Keratinocyte (primary cell): ENCODE data around the gene FOXQ1.

ENCODE experiments used
- EZH2 ChIP-seq: IDR thresholded peaks from one replicate; pipeline ENCODE4 v1.6.1; 2012; ENCODE audit warnings: inconsistent platforms, mild to moderate bottlenecking, low read length, moderate library complexity
- TF ChIP-seq, protein P1 (sequence below), 3 experiments: IDR thresholded peaks in 1 of 3; conservative IDR thresholded peaks in 1 of 3; optimal IDR thresholded peaks in 1 of 3; 2 replicates in 2 of 3; 3 replicates in 1 of 3; pipeline versions ENCODE3 to v1.5.1; 2011; ENCODE audit warnings: low read length in 3 of 3, mild to moderate bottlenecking in 3 of 3, moderate library complexity in 2 of 3, control low read depth in 1 of 3, inconsistent platforms in 1 of 3; ENCODE audit not compliant: insufficient read depth in 2 of 3; ENCODE audit errors: extremely low read depth in 1 of 3

DNA sequence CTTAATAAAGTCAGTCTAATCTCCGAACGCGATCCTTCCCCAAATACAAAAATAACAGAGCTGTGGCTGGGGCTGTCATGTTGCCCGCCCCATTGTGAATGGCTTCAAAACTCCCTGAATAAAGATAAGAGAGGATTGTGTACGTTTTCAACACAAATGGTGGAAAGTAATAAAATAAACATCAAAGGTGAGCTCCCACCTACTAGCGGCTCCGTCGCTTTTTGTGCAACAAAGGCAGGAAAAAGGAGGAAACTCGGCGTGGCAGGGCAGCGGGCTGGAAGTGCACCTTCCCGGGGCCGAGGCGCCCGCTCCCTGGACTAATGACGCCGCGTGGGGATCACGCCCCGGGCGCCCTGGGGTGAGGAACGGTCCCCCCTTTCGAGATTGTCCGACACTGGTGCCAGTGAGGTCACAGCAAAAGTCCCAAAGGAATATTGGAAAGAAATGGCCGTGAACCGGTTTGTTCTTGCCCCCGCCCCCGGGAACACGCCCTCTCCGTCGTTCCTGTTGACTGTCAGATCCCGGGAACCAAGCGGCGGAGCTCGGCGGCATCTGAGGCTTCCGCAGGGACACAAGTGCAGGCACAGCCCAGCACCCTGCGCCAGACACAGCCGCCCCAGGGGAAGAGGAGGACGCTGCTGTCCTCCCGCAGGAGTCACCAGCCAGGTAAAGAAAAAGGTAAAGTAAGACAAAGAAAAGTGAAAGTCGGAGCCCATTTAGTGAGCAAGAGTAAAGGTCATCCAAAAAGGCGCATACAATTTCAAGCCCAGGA lies 1.1 kb upstream of the FOXQ1 start:
- TF ChIP-seq, protein P1, sequence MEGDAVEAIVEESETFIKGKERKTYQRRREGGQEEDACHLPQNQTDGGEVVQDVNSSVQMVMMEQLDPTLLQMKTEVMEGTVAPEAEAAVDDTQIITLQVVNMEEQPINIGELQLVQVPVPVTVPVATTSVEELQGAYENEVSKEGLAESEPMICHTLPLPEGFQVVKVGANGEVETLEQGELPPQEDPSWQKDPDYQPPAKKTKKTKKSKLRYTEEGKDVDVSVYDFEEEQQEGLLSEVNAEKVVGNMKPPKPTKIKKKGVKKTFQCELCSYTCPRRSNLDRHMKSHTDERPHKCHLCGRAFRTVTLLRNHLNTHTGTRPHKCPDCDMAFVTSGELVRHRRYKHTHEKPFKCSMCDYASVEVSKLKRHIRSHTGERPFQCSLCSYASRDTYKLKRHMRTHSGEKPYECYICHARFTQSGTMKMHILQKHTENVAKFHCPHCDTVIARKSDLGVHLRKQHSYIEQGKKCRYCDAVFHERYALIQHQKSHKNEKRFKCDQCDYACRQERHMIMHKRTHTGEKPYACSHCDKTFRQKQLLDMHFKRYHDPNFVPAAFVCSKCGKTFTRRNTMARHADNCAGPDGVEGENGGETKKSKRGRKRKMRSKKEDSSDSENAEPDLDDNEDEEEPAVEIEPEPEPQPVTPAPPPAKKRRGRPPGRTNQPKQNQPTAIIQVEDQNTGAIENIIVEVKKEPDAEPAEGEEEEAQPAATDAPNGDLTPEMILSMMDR (optimal IDR thresholded peaks at IDR 0.05 in 1 of 3, IDR thresholded peaks at IDR 0.05 in 1 of 3, conservative IDR thresholded peaks at IDR 0.05 in 1 of 3; ENCODE audit: extremely low read depth in 1 of 3, insufficient read depth in 2 of 3, low read length in 3 of 3), result no peak
- TF ChIP-seq EZH2, result no peak
